GM23338 (cell line): Measurements from ENCODE around the gene IRAK2. TPM values are rescaled to one million over a fixed set of nuclear protein-coding genes. Genes with fewer than 3 reads are reported as not detected.

ENCODE experiments used
- ATAC-seq: fragments of 200-7000 bp; cut with Tn5 transposase; 3 replicates; pipeline ENCODE4 v1.9.1; 2020
- DNase-seq: peaks from one replicate; pipeline ENCODE4 v3.0.0-alpha.2; 2015; ENCODE audit warnings: low spot score
- H2AFZ ChIP-seq: fragments of 200-600 bp; sonication (generic); 2 replicates; pipeline ENCODE4 v1.8.0; 2016; ENCODE audit warnings: antibody characterized with exemption, mild to moderate bottlenecking, moderate library complexity
- H3F3A ChIP-seq: fragments of 200-600 bp; sonication (generic); replicated peaks from 2 replicates; pipeline ENCODE4 v1.8.0; 2017; ENCODE audit warnings: antibody characterized with exemption, mixed run types, low read depth
- H3K27ac ChIP-seq: fragments of 200-600 bp; sonication (generic); 2 replicates; pipeline ENCODE4 v1.6.1; 2016; ENCODE audit warnings: low read depth
- H3K27me3 ChIP-seq: fragments of 200-600 bp; sonication (generic); 2 replicates; pipeline ENCODE4 v1.8.0; 2016; ENCODE audit warnings: mild to moderate bottlenecking, mixed run types, moderate library complexity; ENCODE audit not compliant: insufficient read depth
- H3K36me3 ChIP-seq: fragments of 200-600 bp; sonication (generic); 2 replicates; pipeline ENCODE4 v1.8.0; 2016; ENCODE audit warnings: mild to moderate bottlenecking; ENCODE audit not compliant: insufficient read depth
- H3K4me1 ChIP-seq: fragments of 200-600 bp; sonication (generic); 2 replicates; pipeline ENCODE4 v1.8.0; 2016; ENCODE audit warnings: mild to moderate bottlenecking, moderate library complexity; ENCODE audit not compliant: insufficient read depth
- H3K4me2 ChIP-seq: fragments of 200-600 bp; sonication (generic); 2 replicates; pipeline ENCODE4 v1.7.1; 2017; ENCODE audit warnings: mixed run types
- H3K4me3 ChIP-seq: fragments of 200-600 bp; sonication (generic); 2 replicates; pipeline ENCODE4 v1.6.1; 2016; ENCODE audit warnings: mixed run types
- H3K79me2 ChIP-seq: fragments of 200-600 bp; sonication (generic); replicated peaks from 2 replicates; pipeline ENCODE4 v1.8.0; 2017; ENCODE audit warnings: mild to moderate bottlenecking; ENCODE audit not compliant: insufficient read depth
- H3K9me2 ChIP-seq: fragments of 200-600 bp; sonication (generic); 2 replicates; pipeline ENCODE4 v1.8.0; 2017; ENCODE audit not compliant: insufficient read depth
- H4K20me1 ChIP-seq: fragments of 200-600 bp; sonication (generic); replicated peaks from 2 replicates; pipeline ENCODE4 v1.8.0; 2017; ENCODE audit warnings: mild to moderate bottlenecking; ENCODE audit not compliant: insufficient read depth
- H3K27ac Mint-ChIP-seq: 2 replicates; pipeline ENCODE4 v1.8.0; 2020; ENCODE audit warnings: inconsistent platforms, mild to moderate bottlenecking, moderate library complexity, mixed read lengths
- H3K27me3 Mint-ChIP-seq: 3 replicates; pipeline ENCODE4 v1.8.0; 2022; ENCODE audit warnings: low read depth, mild to moderate bottlenecking, moderate library complexity, mixed read lengths, inconsistent platforms; ENCODE audit not compliant: insufficient read depth, poor library complexity
- H3K36me3 Mint-ChIP-seq: 3 replicates; pipeline ENCODE4 v1.8.0; 2021; ENCODE audit warnings: low read depth, mild to moderate bottlenecking, inconsistent platforms, moderate library complexity, mixed read lengths
- H3K4me1 Mint-ChIP-seq: 3 replicates; pipeline ENCODE4 v1.8.0; 2020; ENCODE audit warnings: mild to moderate bottlenecking, inconsistent platforms, mixed read lengths
- H3K4me3 Mint-ChIP-seq: 3 replicates; pipeline ENCODE4 v1.8.0; 2021; ENCODE audit warnings: moderate library complexity, mild to moderate bottlenecking, inconsistent platforms, mixed read lengths
- H3K9me3 Mint-ChIP-seq: 3 replicates; pipeline ENCODE4 v1.8.0; 2020; ENCODE audit warnings: moderate library complexity, mild to moderate bottlenecking, inconsistent platforms, mixed read lengths
- CREB1 ChIP-seq: fragments of 250-450 bp; sonication (Bioruptor Pico); IDR thresholded peaks from 2 replicates; pipeline ENCODE4 v1.5.0; 2020; ENCODE audit warnings: low read depth, mild to moderate bottlenecking, moderate library complexity
- CTCF ChIP-seq, 2 experiments: fragments of 200-600 bp in 1 of 2; sonication (generic) in 1 of 2; conservative IDR thresholded peaks; 2 replicates each; pipeline versions ENCODE4 v1.5.1 to v1.6.1; 2016 to 2017; ENCODE audit warnings: antibody characterized with exemption in 2 of 2, low read depth in 2 of 2, mild to moderate bottlenecking in 2 of 2, moderate library complexity in 1 of 2
- EZH2phosphoT487 ChIP-seq: fragments of 200-600 bp; sonication (generic); IDR thresholded peaks from one replicate; pipeline ENCODE4 v1.8.1; 2018; ENCODE audit warnings: antibody characterized with exemption; ENCODE audit not compliant: unreplicated experiment
- JUNB ChIP-seq: IDR thresholded peaks from one replicate; pipeline ENCODE4 v1.6.1; 2016; ENCODE audit warnings: antibody characterized with exemption; ENCODE audit not compliant: unreplicated experiment
- NANOG ChIP-seq: IDR thresholded peaks from 2 replicates; pipeline ENCODE4 v1.6.1; 2016; ENCODE audit warnings: antibody characterized with exemption, borderline replicate concordance
- REST ChIP-seq: IDR thresholded peaks from one replicate; pipeline ENCODE4 v1.6.1; 2018; ENCODE audit warnings: antibody characterized with exemption; ENCODE audit not compliant: unreplicated experiment
- STAT1 ChIP-seq: IDR thresholded peaks from one replicate; pipeline ENCODE4 v1.6.1; 2016; ENCODE audit warnings: antibody characterized with exemption; ENCODE audit not compliant: unreplicated experiment
- ZNF331 ChIP-seq: fragments of 250-450 bp; sonication (Bioruptor Pico); IDR thresholded peaks from 2 replicates; pipeline ENCODE4 v1.5.0; 2020; ENCODE audit warnings: low read depth, mild to moderate bottlenecking, moderate library complexity
- ZNF462 ChIP-seq: fragments of 250-450 bp; sonication (Bioruptor Pico); IDR thresholded peaks from 2 replicates; pipeline ENCODE4 v1.5.0; 2020; ENCODE audit warnings: mild to moderate bottlenecking, moderate library complexity
- polyA plus RNA-seq: library from polyadenylated mRNA; unstranded; fragments of >200 nt; fragmentation: Nextera tagmentation; extraction: Ambion mirVana; gene quantifications from 2 replicates; pipeline ENCODE4 v1.2.1, GENCODE V29; 2016
- total RNA-seq: library from RNA; depleted of rRNA; stranded (reverse); fragments of >200 nt; shearing (Covaris generic); gene quantifications from 2 replicates; pipeline ENCODE4 v1.2.3, GENCODE V29; 2014

The IRAK2 gene
- total and polyA plus RNA-seq, 2 experiments from 2014 or later: 0.37 to 1.4 TPM

- no peak for TF ChIP-seq ZNF462 (CRISPR knock-in tag)
- TF ChIP-seq NANOG: no peak
- TF ChIP-seq STAT1: no peak
Measured at GRCh38 chr3:10116138-10116460, 48.6 kb upstream of the IRAK2 start (continued).

GRCh38 chr3:10116928-10117327 is 47.8 kb upstream of the IRAK2 start:
- H3K4me2 ChIP-seq: peak overlapping the region; percentile 96
- H4K20me1 ChIP-seq: peaks cover 13% of the 10 kb centered on the region; the same call in 1 of the 2 replicates
- H3F3A ChIP-seq: 0 out of 2 replicates have a peak, but pooled peaks cover 4% of the 10 kb centered on the region
- no peaks in the 10 kb centered on the region for H3K9me2 ChIP-seq
- H3K79me2 ChIP-seq: peaks cover 61% of the 10 kb centered on the region
- TF ChIP-seq CTCF (conservative IDR thresholded peaks at IDR 0.05; ENCODE audit: low read depth in 2 of 2) (no peak), ZNF331 (CRISPR knock-in tag) (no peak), EZH2phosphoT487 (no peak), JUNB (no peak), CREB1 (CRISPR knock-in tag) (no peak), REST (no peak)
- no peak overlapping the region for H3K27ac ChIP-seq
- Mint-ChIP-seq H3K4me1 (peaks cover 6% of the 10 kb centered on the region), H3K36me3 (peaks cover 11% of the 10 kb centered on the region; the same call in 2 of the 3 replicates), H3K27me3 (peaks cover 10% of the 10 kb centered on the region), H3K27ac (no peak overlapping the region), H3K9me3 (no peaks in the 10 kb centered on the region; the same call in 2 of the 3 replicates), H3K4me3 (peak overlapping the region; percentile 99; the same call in 2 of the 3 replicates)
- DNase-seq: no peak
- H3K4me1 ChIP-seq: peaks cover 4% of the 10 kb centered on the region
- H3K4me3 ChIP-seq: peak overlapping the region; percentile 98; the same call in 1 of the 2 replicates
- H3K36me3 ChIP-seq: peaks cover 5% of the 10 kb centered on the region; the same call in 1 of the 2 replicates
- no peak overlapping the region for H2AFZ ChIP-seq
- no peaks in the 10 kb centered on the region for H3K27me3 ChIP-seq
- no peak for ATAC-seq
